GM23338 (cell line): ENCODE results near the gene PPCS. TPM values are rescaled to one million over a fixed set of nuclear protein-coding genes. Genes with fewer than 3 reads are reported as not detected.

ENCODE experiments used
- ATAC-seq: fragments of 200-7000 bp; cut with Tn5 transposase; 3 replicates; pipeline ENCODE4 v1.9.1; 2020
- DNase-seq: peaks from one replicate; pipeline ENCODE4 v3.0.0-alpha.2; 2015; ENCODE audit warnings: low spot score
- H2AFZ ChIP-seq: fragments of 200-600 bp; sonication (generic); 2 replicates; pipeline ENCODE4 v1.8.0; 2016; ENCODE audit warnings: antibody characterized with exemption, mild to moderate bottlenecking, moderate library complexity
- H3F3A ChIP-seq: fragments of 200-600 bp; sonication (generic); replicated peaks from 2 replicates; pipeline ENCODE4 v1.8.0; 2017; ENCODE audit warnings: antibody characterized with exemption, mixed run types, low read depth
- H3K27ac ChIP-seq: fragments of 200-600 bp; sonication (generic); 2 replicates; pipeline ENCODE4 v1.6.1; 2016; ENCODE audit warnings: low read depth
- H3K27me3 ChIP-seq: fragments of 200-600 bp; sonication (generic); 2 replicates; pipeline ENCODE4 v1.8.0; 2016; ENCODE audit warnings: mild to moderate bottlenecking, mixed run types, moderate library complexity; ENCODE audit not compliant: insufficient read depth
- H3K36me3 ChIP-seq: fragments of 200-600 bp; sonication (generic); 2 replicates; pipeline ENCODE4 v1.8.0; 2016; ENCODE audit warnings: mild to moderate bottlenecking; ENCODE audit not compliant: insufficient read depth
- H3K4me1 ChIP-seq: fragments of 200-600 bp; sonication (generic); 2 replicates; pipeline ENCODE4 v1.8.0; 2016; ENCODE audit warnings: mild to moderate bottlenecking, moderate library complexity; ENCODE audit not compliant: insufficient read depth
- H3K4me2 ChIP-seq: fragments of 200-600 bp; sonication (generic); 2 replicates; pipeline ENCODE4 v1.7.1; 2017; ENCODE audit warnings: mixed run types
- H3K4me3 ChIP-seq: fragments of 200-600 bp; sonication (generic); 2 replicates; pipeline ENCODE4 v1.6.1; 2016; ENCODE audit warnings: mixed run types
- H3K79me2 ChIP-seq: fragments of 200-600 bp; sonication (generic); replicated peaks from 2 replicates; pipeline ENCODE4 v1.8.0; 2017; ENCODE audit warnings: mild to moderate bottlenecking; ENCODE audit not compliant: insufficient read depth
- H3K9me2 ChIP-seq: fragments of 200-600 bp; sonication (generic); 2 replicates; pipeline ENCODE4 v1.8.0; 2017; ENCODE audit not compliant: insufficient read depth
- H4K20me1 ChIP-seq: fragments of 200-600 bp; sonication (generic); replicated peaks from 2 replicates; pipeline ENCODE4 v1.8.0; 2017; ENCODE audit warnings: mild to moderate bottlenecking; ENCODE audit not compliant: insufficient read depth
- H3K27ac Mint-ChIP-seq: 2 replicates; pipeline ENCODE4 v1.8.0; 2020; ENCODE audit warnings: inconsistent platforms, mild to moderate bottlenecking, moderate library complexity, mixed read lengths
- H3K27me3 Mint-ChIP-seq: 3 replicates; pipeline ENCODE4 v1.8.0; 2022; ENCODE audit warnings: low read depth, mild to moderate bottlenecking, moderate library complexity, mixed read lengths, inconsistent platforms; ENCODE audit not compliant: insufficient read depth, poor library complexity
- H3K36me3 Mint-ChIP-seq: 3 replicates; pipeline ENCODE4 v1.8.0; 2021; ENCODE audit warnings: low read depth, mild to moderate bottlenecking, inconsistent platforms, moderate library complexity, mixed read lengths
- H3K4me1 Mint-ChIP-seq: 3 replicates; pipeline ENCODE4 v1.8.0; 2020; ENCODE audit warnings: mild to moderate bottlenecking, inconsistent platforms, mixed read lengths
- H3K4me3 Mint-ChIP-seq: 3 replicates; pipeline ENCODE4 v1.8.0; 2021; ENCODE audit warnings: moderate library complexity, mild to moderate bottlenecking, inconsistent platforms, mixed read lengths
- H3K9me3 Mint-ChIP-seq: 3 replicates; pipeline ENCODE4 v1.8.0; 2020; ENCODE audit warnings: moderate library complexity, mild to moderate bottlenecking, inconsistent platforms, mixed read lengths
- CREB1 ChIP-seq: fragments of 250-450 bp; sonication (Bioruptor Pico); IDR thresholded peaks from 2 replicates; pipeline ENCODE4 v1.5.0; 2020; ENCODE audit warnings: low read depth, mild to moderate bottlenecking, moderate library complexity
- CTCF ChIP-seq, 2 experiments: fragments of 200-600 bp in 1 of 2; sonication (generic) in 1 of 2; conservative IDR thresholded peaks; 2 replicates each; pipeline versions ENCODE4 v1.5.1 to v1.6.1; 2016 to 2017; ENCODE audit warnings: antibody characterized with exemption in 2 of 2, low read depth in 2 of 2, mild to moderate bottlenecking in 2 of 2, moderate library complexity in 1 of 2
- ETS1 ChIP-seq: IDR thresholded peaks from 2 replicates; pipeline ENCODE4 v1.6.1; 2016; ENCODE audit warnings: antibody characterized with exemption
- EZH2 ChIP-seq: fragments of 200-600 bp; sonication (generic); IDR thresholded peaks from one replicate; pipeline ENCODE4 v1.8.0; 2017; ENCODE audit warnings: antibody characterized with exemption, mild to moderate bottlenecking, low read depth; ENCODE audit not compliant: unreplicated experiment
- EZH2phosphoT487 ChIP-seq: fragments of 200-600 bp; sonication (generic); IDR thresholded peaks from one replicate; pipeline ENCODE4 v1.8.1; 2018; ENCODE audit warnings: antibody characterized with exemption; ENCODE audit not compliant: unreplicated experiment
- JUNB ChIP-seq: IDR thresholded peaks from one replicate; pipeline ENCODE4 v1.6.1; 2016; ENCODE audit warnings: antibody characterized with exemption; ENCODE audit not compliant: unreplicated experiment
- NANOG ChIP-seq: IDR thresholded peaks from 2 replicates; pipeline ENCODE4 v1.6.1; 2016; ENCODE audit warnings: antibody characterized with exemption, borderline replicate concordance
- POLR2AphosphoS5 ChIP-seq: IDR thresholded peaks from 2 replicates; pipeline ENCODE4 v1.6.1; 2016; ENCODE audit warnings: antibody characterized with exemption, low read depth
- ZNF114 ChIP-seq: fragments of 250-450 bp; sonication (Bioruptor Pico); IDR thresholded peaks from 2 replicates; pipeline ENCODE4 v1.5.0; 2020; ENCODE audit warnings: mild to moderate bottlenecking, moderate library complexity
- ZNF331 ChIP-seq: fragments of 250-450 bp; sonication (Bioruptor Pico); IDR thresholded peaks from 2 replicates; pipeline ENCODE4 v1.5.0; 2020; ENCODE audit warnings: low read depth, mild to moderate bottlenecking, moderate library complexity
- polyA plus RNA-seq: library from polyadenylated mRNA; unstranded; fragments of >200 nt; fragmentation: Nextera tagmentation; extraction: Ambion mirVana; gene quantifications from 2 replicates; pipeline ENCODE4 v1.2.1, GENCODE V29; 2016
- total RNA-seq: library from RNA; depleted of rRNA; stranded (reverse); fragments of >200 nt; shearing (Covaris generic); gene quantifications from 2 replicates; pipeline ENCODE4 v1.2.3, GENCODE V29; 2014
- TF ChIP-seq, protein P1 (sequence below): fragments of 250-450 bp; sonication (Bioruptor Pico); IDR thresholded peaks from 2 replicates; pipeline ENCODE4 v1.5.0; 2020; ENCODE audit warnings: mild to moderate bottlenecking, moderate library complexity
- TF ChIP-seq, protein P2 (sequence below): IDR thresholded peaks from one replicate; pipeline ENCODE4 v1.6.1; 2018; ENCODE audit warnings: antibody characterized with exemption; ENCODE audit not compliant: unreplicated experiment

PPCS gene
- total and polyA plus RNA-seq, 2 experiments from 2014 or later: 35.6 to 47.6 TPM

- no peaks in the 10 kb centered on the region for H3K36me3 Mint-ChIP-seq
- ATAC-seq: 0 out of 3 replicates have a peak, but pooled peaks have one; percentile 11
Measured at GRCh38 chr1:42417166-42417565, 39.2 kb upstream of the PPCS start.

More at GRCh38 chr1:42417166-42417565, 39.2 kb upstream of the PPCS start:
- no peak for DNase-seq
- Histone ChIP-seq H3K79me2 (no peaks in the 10 kb centered on the region), H3F3A (no peaks in the 10 kb centered on the region), H3K9me2 (no peaks in the 10 kb centered on the region), H2AFZ (no peak overlapping the region), H3K4me2 (peak overlapping the region; percentile 8; the same call in 1 of the 2 replicates), H3K4me1 (peaks cover 27% of the 10 kb centered on the region), H3K27me3 (no peaks in the 10 kb centered on the region), H3K4me3 (no peak overlapping the region), H3K36me3 (no peaks in the 10 kb centered on the region), H3K27ac (no peak overlapping the region), H4K20me1 (no peaks in the 10 kb centered on the region)
- no peak overlapping the region for H3K4me3 Mint-ChIP-seq
- H3K4me1 Mint-ChIP-seq: peaks cover 42% of the 10 kb centered on the region
- TF ChIP-seq POLR2AphosphoS5: no peak
- no peak for TF ChIP-seq EZH2
- TF ChIP-seq, protein P1, sequence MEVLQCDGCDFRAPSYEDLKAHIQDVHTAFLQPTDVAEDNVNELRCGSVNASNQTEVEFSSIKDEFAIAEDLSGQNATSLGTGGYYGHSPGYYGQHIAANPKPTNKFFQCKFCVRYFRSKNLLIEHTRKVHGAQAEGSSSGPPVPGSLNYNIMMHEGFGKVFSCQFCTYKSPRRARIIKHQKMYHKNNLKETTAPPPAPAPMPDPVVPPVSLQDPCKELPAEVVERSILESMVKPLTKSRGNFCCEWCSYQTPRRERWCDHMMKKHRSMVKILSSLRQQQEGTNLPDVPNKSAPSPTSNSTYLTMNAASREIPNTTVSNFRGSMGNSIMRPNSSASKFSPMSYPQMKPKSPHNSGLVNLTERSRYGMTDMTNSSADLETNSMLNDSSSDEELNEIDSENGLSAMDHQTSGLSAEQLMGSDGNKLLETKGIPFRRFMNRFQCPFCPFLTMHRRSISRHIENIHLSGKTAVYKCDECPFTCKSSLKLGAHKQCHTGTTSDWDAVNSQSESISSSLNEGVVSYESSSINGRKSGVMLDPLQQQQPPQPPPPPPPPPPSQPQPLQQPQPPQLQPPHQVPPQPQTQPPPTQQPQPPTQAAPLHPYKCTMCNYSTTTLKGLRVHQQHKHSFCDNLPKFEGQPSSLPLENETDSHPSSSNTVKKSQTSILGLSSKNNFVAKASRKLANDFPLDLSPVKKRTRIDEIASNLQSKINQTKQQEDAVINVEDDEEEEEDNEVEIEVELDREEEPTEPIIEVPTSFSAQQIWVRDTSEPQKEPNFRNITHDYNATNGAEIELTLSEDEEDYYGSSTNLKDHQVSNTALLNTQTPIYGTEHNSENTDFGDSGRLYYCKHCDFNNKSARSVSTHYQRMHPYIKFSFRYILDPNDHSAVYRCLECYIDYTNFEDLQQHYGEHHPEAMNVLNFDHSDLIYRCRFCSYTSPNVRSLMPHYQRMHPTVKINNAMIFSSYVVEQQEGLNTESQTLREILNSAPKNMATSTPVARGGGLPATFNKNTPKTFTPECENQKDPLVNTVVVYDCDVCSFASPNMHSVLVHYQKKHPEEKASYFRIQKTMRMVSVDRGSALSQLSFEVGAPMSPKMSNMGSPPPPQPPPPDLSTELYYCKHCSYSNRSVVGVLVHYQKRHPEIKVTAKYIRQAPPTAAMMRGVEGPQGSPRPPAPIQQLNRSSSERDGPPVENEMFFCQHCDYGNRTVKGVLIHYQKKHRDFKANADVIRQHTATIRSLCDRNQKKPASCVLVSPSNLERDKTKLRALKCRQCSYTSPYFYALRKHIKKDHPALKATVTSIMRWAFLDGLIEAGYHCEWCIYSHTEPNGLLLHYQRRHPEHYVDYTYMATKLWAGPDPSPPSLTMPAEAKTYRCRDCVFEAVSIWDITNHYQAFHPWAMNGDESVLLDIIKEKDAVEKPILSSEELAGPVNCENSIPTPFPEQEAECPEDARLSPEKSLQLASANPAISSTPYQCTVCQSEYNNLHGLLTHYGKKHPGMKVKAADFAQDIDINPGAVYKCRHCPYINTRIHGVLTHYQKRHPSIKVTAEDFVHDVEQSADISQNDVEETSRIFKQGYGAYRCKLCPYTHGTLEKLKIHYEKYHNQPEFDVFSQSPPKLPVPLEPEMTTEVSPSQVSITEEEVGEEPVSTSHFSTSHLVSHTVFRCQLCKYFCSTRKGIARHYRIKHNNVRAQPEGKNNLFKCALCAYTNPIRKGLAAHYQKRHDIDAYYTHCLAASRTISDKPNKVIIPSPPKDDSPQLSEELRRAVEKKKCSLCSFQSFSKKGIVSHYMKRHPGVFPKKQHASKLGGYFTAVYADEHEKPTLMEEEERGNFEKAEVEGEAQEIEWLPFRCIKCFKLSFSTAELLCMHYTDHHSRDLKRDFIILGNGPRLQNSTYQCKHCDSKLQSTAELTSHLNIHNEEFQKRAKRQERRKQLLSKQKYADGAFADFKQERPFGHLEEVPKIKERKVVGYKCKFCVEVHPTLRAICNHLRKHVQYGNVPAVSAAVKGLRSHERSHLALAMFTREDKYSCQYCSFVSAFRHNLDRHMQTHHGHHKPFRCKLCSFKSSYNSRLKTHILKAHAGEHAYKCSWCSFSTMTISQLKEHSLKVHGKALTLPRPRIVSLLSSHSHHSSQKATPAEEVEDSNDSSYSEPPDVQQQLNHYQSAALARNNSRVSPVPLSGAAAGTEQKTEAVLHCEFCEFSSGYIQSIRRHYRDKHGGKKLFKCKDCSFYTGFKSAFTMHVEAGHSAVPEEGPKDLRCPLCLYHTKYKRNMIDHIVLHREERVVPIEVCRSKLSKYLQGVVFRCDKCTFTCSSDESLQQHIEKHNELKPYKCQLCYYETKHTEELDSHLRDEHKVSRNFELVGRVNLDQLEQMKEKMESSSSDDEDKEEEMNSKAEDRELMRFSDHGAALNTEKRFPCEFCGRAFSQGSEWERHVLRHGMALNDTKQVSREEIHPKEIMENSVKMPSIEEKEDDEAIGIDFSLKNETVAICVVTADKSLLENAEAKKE (CRISPR knock-in tag): no peak
- TF ChIP-seq CTCF (conservative IDR thresholded peaks at IDR 0.05; ENCODE audit: low read depth in 2 of 2): no peak
- TF ChIP-seq EZH2phosphoT487: no peak
- TF ChIP-seq NANOG: no peak
- TF ChIP-seq CREB1 (CRISPR knock-in tag): no peak
- no peak for TF ChIP-seq ETS1
- TF ChIP-seq, protein P2, sequence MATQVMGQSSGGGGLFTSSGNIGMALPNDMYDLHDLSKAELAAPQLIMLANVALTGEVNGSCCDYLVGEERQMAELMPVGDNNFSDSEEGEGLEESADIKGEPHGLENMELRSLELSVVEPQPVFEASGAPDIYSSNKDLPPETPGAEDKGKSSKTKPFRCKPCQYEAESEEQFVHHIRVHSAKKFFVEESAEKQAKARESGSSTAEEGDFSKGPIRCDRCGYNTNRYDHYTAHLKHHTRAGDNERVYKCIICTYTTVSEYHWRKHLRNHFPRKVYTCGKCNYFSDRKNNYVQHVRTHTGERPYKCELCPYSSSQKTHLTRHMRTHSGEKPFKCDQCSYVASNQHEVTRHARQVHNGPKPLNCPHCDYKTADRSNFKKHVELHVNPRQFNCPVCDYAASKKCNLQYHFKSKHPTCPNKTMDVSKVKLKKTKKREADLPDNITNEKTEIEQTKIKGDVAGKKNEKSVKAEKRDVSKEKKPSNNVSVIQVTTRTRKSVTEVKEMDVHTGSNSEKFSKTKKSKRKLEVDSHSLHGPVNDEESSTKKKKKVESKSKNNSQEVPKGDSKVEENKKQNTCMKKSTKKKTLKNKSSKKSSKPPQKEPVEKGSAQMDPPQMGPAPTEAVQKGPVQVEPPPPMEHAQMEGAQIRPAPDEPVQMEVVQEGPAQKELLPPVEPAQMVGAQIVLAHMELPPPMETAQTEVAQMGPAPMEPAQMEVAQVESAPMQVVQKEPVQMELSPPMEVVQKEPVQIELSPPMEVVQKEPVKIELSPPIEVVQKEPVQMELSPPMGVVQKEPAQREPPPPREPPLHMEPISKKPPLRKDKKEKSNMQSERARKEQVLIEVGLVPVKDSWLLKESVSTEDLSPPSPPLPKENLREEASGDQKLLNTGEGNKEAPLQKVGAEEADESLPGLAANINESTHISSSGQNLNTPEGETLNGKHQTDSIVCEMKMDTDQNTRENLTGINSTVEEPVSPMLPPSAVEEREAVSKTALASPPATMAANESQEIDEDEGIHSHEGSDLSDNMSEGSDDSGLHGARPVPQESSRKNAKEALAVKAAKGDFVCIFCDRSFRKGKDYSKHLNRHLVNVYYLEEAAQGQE: no peak
- TF ChIP-seq ZNF114 (CRISPR knock-in tag): no peak
- no peak for TF ChIP-seq ZNF331 (CRISPR knock-in tag)
- no peak for TF ChIP-seq JUNB
- H3K9me3 Mint-ChIP-seq: no peaks in the 10 kb centered on the region
- H3K27me3 Mint-ChIP-seq: peaks cover 11% of the 10 kb centered on the region
- H3K27ac Mint-ChIP-seq: no peak overlapping the region
